GM21528 (cell line): ENCODE measurements around the gene DNASE1L2.

ENCODE experiments used
- ATAC-seq: cut with Tn5 transposase; IDR thresholded peaks from one replicate; pipeline ENCODE4 v1.9.1; 2021; ENCODE audit warnings: mild to moderate bottlenecking, moderate library complexity; ENCODE audit not compliant: unreplicated experiment, low FRiP score

DNASE1L2 gene, protein sequence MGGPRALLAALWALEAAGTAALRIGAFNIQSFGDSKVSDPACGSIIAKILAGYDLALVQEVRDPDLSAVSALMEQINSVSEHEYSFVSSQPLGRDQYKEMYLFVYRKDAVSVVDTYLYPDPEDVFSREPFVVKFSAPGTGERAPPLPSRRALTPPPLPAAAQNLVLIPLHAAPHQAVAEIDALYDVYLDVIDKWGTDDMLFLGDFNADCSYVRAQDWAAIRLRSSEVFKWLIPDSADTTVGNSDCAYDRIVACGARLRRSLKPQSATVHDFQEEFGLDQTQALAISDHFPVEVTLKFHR

DNA sequence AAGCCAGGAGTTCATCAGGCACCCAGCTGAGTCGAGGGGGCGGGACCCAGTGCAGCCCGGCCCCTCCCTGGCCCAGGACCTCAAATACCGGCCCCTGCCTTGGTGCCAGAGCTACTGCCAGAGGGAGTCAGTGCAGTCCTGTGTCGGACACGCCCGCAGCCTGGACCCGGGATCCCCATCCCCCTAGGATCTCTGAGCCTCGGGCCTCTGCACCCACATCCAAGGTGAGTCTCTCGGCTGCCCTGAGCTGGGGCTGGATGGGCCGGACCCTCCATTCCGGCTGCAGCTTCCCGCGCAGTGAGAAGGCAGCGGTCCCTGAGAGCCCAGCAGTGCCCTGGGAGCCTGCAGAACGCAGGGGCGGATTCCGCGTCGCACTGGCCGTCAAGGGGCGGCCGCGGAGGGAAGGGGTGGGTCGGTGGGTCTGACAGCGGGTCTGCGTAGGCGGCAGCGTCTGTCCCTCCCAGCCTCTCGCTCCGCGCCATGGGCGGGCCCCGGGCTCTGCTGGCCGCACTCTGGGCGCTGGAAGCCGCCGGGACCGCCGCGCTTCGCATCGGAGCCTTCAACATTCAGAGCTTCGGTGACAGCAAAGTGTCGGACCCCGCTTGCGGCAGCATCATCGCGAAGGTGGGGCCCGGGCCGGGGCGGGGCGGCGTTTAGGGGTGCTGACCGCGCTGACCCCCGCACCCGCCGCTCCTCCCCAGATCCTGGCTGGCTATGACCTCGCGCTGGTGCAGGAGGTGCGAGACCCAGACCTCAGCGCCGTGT, at the start of gene DNASE1L2:
Gene DNASE1L2, plus strand, starts transcription at position 108 of the 765 bp plus-strand sequence. Its CDS starts 373 bp downstream, at position 481.
- ATAC-seq, result no peak

DNA sequence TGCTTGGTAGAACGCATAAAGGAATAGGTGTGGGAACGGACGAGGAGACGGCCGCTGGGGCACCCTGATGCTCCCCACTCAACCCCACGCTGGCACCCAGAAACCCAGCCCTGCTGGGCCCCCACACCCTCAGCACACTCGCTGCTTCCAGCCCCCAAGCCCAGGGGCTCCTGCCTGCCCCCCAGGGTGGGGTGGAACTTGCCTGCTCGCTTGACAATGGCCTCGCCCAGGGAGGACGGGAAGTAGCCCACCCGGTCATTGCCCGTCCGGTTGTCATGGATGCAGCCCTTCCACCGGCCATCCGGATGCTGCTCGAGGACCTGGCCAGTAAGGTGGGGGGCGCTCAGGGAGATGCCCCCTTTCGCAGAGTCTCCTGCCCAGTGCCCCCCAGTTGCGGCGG, 49.7 kb upstream of the DNASE1L2 start:
- no peak for ATAC-seq

DNA sequence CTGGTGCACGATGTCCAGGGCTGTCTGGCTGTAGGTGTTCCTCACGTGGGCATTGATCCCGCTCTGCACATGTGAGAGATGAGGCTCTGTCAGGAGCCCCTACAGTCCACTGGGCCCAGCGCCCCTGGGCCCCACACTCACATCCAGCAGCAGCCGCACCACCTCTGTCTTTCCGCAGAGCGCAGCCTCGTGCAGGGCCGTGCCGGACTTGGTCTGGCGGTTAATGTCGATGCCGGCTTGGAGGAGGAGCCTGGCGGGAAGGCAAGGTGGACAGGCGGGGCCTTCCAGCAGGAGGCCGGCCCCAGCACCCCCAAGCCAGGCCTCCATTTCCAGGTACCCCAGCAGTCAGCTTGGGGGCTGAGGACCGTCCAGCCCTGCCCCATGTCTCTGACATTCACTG, 49.0 kb upstream of the DNASE1L2 start:
- no peak for ATAC-seq

DNA sequence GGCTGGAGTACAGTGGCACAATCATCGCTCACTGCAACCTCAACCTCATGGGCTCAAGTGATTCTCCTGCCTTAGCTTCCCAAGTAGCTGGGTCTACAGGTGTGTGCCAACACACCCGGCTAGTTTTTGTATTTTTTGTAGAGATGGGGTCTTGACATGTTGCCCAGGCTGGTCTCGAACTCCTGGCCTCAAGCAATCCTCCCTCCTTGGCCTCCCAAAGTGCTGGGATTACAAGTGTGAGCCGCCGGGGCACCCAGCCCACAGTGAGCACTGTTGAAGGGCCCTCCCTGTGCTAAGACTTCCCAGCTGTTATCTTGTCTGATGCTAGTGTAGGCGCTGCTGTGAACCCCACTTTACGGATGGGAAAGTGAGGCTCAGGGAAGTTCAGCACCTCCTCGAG, 47.8 kb upstream of the DNASE1L2 start:
- ATAC-seq, result no peak

DNA sequence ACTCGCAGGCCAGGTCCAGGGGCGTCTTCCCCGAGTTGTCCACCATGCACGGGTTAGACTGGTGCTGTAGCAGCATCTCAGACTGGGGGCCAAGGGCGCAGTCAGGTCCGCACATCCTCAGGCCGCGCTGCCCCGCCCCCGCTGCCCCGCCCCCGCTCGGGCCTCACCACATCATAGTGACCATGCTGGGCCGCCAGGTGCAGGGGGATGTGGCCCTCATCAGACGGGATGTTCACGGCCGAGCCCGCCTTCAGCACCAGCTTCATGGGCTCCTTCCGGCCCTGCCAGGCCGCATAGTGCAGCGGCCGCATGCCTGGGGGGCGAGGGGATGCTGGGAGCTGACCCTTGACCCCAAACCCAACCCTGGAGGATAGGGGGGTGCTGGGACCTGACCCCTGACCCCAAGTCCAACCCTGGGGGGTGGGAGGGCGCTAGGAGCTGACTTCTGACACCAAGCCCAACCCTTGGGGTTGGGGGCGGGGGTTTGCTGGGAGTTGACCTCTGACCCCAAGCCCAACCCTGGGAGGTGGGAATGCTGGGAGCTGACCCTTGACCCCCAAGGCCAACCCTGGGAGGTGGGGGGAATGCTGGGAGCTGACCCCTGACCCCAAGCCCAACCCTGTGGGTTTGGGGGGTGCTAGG, 46.9 kb upstream of the DNASE1L2 start:
- no peak for ATAC-seq

DNA sequence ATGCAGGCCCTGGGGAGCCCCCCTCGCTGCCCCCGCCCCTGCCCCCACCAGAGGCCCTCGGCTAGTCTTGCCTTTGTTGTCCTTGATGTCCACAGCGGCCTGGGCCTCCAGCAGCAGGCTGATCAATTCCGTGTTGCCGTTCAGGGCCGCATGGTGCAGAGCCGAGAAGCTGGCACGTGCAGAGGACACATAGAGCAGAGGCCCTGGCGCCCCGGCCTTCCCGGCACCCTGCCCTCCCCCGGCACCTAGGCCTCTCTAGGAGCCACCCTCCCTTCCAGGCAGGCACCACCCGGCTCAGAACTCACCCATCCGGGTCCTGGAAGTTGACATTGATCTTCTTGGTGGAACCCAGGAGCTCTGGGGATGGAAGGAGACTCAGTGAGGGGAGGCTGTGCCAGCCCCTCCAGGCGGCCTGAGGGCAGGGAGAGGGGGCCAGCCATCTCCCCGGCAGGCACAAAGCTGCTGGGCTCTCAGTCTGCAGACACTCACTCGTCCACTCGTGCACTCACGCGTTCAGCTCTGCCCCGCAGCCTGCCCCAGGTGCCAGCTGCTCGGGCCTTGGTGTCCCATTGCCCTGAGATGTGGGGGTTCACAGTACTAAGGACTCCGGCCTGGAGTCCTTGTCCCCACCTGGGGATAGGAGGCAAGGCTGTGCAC, 46.1 kb upstream of the DNASE1L2 start:
- ATAC-seq, result no peak

DNA sequence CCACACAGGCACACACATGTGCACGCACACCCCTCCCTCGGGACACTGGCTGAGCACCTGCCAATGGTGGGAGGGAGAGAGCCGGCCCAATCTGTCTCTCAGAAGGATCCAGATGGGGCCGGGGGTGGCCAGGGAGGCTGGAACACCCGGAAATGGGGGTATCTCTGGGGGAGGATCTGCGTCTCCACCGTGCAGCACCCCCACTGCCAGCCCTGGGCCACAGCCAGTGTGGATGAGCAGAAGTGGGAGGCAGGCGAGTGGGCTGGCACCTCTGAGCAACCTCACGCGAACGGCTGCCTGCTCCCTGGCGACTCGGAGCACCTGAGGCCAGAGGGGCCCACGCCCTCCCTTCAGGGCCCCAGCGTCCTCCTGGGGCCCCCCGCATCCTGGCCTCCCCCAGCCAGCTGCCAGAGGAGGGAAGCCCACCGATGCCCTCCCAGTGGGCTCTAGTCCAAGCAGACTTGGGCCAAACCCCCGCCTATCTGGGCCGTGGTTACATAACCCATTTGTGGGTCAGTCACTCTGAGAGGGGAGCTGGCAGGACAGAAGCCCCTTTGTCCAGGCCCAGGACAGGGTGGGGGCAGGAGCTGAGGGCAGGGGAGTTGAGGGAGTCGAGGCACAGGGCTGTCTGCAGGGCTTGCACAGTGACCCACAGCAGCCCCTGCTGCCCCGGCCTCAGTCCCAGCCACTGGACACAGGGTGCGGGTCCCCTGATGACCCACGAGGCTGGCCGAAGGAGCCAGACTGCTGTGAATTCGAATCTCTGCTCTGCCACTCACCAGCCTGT, 45.4 kb upstream of the DNASE1L2 start:
- ATAC-seq, result no peak

DNA sequence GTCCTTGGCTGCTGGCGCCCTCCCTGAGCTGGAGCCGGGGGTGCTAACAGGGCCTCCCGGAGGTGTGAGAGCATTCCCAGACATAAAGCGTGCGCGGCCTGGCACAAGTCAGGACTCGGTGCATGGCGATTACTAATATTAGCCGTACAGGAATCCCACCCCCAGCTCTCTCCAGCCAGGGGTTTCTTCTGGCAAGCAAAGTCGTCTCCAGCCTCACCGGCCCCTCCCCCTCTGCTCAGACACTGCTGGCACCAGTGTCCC, 44.9 kb upstream of the DNASE1L2 start:
- ATAC-seq, result no peak

DNA sequence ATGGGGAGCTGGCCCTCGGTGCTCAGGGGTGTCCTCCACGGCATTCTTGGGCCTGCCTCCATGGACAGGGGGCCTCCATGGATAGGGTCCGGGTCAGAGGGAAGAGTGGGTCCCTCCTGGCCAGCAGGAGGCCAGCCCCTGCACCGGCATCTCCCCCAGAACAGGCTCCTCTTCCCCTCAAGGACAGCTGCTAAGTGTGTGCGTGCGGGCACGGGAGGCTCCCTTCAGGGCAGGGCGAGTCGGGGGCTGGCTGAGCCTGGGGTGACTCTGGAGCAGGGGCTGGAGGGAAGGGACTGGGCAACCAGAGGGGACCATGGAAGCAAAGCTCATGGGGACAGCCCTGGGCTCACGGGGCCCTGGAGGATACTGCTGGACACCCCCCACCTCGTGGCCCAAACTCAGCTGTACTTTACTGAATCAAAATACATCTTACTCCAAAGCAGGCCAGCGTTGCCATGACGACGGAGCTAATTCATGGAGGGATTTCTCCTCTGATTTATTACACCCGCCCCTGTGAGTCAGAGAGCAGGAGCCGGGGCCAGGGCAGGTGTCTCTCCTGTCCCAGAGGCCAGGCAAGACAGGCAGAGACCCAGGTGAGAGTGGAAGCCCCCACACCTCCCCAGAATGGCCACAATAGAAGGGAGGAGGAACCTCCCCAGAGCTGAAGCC, 41.9 kb upstream of the DNASE1L2 start:
- no peak for ATAC-seq

DNA sequence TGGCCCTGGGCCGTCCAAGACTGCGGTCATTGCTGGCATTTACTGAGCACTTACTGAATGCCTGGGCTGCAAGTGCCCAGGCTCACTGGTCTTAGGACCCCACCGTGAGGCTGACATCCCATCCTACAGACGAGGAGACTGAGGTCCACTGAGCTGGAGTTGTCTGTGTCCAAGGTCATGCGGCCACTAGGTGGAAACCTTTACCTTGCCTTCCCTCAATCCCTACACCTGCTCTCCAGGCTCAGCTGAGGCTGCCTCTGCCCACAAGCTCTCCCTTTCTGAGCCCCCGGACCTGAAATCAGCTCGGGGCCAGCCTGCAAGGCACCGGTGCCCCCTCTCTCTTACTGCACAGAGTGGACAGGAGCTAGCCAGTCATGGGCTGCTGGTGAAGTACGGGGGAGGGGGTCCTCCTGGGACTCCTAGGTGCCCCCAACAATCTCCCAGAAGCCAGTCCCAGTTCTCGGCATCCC, 41.4 kb upstream of the DNASE1L2 start:
- ATAC-seq, result no peak

DNA sequence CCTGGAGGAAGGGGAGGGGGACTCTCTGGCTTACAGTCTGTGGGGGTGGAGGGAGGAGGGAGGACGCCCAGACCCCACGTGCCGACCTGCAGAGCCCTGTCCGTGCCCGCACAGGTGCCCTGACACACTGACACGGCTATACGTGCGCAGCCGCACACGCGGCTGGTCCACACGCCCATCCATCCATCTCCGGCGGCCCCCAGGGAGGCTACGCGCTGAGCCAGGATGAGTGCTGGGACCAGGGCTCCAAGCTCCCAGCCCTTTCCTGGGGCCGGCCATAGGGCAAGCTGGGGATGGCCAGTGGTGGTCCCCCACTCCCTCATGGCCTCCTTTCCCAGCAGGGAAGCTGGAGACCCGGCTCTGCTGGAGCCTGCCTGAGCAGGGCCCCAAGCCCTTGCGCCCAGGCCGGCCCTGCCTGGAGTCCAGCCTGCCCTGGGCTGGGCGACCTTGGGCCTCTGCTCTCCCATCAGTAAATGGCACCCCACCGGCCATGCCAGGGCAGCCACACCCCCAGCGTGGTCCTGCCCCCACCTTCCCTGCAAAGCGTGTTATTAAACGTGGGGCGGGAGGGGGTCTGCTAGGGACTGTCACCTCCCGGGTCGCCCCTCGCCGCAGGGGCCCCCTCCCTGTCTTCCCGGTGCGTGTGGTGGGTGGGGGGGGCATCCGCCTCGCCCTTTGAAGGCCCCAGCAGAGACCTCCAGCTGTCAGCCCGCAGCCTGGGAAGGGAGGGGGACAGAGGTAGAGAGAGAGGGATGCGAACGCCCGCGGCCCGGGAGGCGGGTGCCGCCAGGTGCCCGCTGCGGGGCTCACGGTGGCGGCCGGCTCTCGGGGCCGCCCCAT, 40.7 kb upstream of the DNASE1L2 start:
- ATAC-seq, result no peak

DNA sequence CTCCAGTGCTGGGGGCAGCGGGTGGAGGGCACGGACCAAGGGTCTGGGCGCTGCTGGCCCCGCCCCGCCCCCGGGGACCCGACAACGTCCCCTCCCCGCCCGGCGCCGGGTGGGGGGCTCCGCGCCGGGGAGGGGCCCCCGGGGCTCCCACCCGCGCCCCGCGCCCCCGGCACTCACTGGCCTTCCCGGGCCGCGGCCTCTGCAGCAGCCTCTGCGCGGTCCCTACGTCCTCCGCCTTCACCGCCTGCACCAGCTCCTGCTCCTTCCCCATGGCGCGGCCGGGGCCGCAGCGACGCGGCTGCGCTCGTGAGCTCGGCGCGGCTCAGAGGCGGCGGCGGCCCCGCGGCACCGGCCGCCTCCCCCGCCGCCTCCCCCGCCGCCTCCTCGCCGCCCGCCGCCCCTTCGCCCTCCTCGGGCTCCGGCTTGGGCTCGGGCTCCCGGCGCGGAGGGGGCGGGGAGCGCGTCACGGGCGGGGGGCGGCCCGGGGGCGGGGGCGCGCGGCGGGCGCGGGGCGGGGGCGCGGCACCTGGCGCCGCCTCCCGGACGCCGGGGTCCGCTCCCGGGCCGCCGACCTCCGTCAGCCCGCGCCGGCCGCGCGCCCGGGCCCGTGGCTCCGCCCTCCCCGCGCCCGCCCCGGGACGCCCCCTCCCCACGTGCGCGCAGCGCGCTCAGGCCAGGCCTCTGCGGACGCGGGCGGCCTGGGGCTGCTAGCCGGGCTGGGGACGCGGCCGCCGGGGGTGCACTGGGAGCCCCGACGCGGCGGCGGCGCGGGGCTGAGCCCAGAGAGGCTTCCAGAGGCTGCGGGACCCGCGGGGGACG, 39.9 kb upstream of the DNASE1L2 start, which contains the start of gene CASKIN1:
Gene CASKIN1, minus strand, starts transcription at position 444 of the 819 bp plus-strand sequence. Its CDS starts 173 bp downstream, at position 271.
- no peak for ATAC-seq

DNA sequence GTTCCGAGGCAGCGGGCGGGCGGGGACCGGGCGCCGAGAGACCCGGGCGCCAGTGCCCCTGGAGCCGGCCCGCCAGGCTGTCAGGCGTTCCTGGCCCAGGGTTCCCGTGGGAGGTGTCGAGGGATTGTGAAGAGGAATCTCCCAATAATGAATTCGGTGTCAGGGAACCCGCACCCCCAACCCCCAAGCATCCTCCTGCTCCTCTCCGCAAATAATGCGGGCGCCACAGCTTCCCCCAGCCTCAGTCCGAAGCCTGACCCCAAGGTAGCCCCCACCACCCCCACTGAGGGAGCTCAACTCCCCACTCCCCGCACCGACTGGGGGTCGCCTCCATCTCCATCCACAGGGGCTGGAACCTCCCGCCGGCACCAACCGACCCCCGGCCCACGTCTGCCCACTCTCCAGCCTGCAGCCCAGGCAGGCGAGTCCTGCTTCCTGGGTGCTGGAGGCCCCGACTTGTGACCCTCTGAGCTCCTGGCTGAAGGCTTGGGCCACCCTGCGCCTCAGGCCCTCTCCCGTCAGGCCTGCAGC, 39.2 kb upstream of the DNASE1L2 start:
- ATAC-seq, result no peak

DNA sequence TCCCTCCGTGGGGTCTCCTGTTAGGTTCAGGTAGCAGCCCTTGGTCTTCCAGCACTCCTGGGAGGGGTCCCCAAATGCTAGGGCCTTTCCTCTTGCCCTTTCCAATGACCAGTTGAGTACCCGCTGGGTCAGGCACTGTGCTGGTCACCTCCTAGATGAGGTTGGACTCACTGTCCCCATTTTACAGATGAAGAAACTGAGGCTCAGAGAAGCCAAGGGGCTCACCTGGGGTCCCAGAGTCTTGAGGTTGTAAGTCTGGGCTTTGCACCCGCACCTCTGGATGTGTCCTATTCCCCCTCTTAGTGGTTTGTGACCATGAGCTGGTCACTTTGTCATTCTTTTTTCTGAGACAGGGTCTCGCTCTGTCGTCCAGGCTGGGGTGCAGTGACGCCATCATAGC, 38.5 kb upstream of the DNASE1L2 start:
- no peak for ATAC-seq

DNA sequence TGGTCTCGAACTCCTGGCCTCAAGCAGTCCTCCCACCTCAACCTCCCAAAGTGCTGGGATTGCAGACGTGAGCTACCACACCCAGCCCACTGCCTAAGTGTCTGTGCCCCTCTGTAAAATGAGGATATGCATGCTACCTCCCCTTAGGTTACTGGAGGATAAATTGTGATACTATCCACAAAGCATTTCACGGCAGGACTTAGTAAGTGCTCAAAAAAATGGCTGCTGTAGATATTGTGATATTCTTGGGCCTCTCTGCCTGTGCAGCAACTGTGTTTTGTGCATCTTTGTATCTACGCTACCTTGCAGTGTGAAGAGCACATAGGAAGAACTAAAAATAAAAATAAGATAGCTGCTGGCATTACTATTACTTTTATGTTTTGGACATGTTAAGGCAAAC, 38.0 kb upstream of the DNASE1L2 start:
- no peak for ATAC-seq

DNA sequence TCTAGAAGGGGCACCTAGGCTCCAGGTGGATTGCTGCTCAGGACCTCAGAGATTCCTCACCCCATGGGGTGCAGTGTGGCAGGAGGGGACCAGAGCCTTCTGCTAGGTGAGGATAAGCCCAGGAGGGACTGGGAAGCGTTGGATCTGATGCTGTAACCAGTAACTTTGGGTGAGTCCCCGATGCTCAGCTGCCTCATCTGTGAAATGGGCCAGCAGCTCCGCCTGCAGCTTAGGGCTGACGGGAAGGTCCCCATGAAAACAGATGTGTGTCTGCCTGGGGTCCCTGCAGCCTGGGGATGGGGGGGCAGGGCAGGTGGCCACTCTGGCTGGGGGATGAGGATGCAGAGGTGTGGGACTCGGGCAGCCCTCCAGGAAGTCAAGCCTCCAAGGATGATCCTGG, 37.1 kb upstream of the DNASE1L2 start:
- ATAC-seq, result no peak

DNA sequence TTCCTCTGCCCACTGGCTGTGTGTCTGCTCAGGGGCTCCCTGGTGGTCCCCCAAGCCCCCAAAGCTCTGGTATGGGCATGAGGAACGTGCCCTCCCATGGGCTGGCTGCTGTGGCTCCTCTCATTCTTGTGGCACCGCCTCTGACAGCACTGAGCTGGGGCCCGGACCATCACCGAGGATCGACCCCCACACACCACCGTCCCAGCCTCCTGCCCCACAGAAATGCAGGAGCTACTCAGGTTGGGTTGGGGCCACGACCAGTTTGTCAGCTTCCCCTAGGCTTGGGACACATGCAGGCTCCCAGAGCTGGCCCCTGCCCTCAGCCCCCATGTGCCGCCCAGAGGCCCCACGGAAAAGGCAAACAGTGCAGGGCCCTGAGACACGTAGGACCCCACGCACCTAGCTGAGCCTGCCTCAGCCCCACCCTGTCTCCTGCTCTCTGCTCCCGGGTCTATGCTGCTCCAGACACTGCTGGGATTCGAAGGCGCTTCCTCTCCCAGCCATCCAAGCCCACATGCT, 36.6 kb upstream of the DNASE1L2 start:
- no peak for ATAC-seq

DNA sequence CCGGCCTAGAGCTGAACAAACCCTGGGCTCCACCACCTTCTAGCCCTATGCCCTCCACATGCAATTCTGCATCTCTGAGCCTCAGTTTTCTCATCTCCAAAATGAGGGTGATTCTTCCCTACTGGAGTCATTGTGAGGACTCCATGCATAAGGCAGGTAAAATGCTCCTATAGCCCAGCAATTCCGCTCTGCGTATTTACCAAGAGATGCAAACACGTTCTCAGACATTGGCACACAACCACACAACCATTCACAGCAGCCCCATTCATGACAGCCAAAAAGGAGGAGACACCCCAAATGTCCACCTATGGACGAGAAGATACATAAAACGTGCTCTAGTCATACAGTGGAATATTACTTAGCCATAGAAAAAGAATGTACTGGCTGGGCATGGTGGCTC, 35.9 kb upstream of the DNASE1L2 start:
- ATAC-seq, result no peak
